ENCODE data around the gene ADSS1. TPM values are rescaled to one million over a fixed set of nuclear protein-coding genes. Genes with fewer than 3 reads are reported as not detected.

ADSS1 gene
- polyA plus RNA-seq, 1 of the 3 experiments (the other 2 are of a cell fraction), result 14.3 TPM

- TF ChIP-seq, protein P1, sequence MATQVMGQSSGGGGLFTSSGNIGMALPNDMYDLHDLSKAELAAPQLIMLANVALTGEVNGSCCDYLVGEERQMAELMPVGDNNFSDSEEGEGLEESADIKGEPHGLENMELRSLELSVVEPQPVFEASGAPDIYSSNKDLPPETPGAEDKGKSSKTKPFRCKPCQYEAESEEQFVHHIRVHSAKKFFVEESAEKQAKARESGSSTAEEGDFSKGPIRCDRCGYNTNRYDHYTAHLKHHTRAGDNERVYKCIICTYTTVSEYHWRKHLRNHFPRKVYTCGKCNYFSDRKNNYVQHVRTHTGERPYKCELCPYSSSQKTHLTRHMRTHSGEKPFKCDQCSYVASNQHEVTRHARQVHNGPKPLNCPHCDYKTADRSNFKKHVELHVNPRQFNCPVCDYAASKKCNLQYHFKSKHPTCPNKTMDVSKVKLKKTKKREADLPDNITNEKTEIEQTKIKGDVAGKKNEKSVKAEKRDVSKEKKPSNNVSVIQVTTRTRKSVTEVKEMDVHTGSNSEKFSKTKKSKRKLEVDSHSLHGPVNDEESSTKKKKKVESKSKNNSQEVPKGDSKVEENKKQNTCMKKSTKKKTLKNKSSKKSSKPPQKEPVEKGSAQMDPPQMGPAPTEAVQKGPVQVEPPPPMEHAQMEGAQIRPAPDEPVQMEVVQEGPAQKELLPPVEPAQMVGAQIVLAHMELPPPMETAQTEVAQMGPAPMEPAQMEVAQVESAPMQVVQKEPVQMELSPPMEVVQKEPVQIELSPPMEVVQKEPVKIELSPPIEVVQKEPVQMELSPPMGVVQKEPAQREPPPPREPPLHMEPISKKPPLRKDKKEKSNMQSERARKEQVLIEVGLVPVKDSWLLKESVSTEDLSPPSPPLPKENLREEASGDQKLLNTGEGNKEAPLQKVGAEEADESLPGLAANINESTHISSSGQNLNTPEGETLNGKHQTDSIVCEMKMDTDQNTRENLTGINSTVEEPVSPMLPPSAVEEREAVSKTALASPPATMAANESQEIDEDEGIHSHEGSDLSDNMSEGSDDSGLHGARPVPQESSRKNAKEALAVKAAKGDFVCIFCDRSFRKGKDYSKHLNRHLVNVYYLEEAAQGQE (IDR thresholded peaks at IDR 0.05; ENCODE audit: low read depth, low read length), result no peak
- no peak for TF ChIP-seq SIN3A (IDR thresholded peaks at IDR 0.05; ENCODE audit: borderline replicate concordance, low read depth, low read length)
Observed at GRCh38 chr14:104770072-104770579, 46.1 kb downstream of the ADSS1 start (continued).

GRCh38 chr14:104770851-104771272 is 46.8 kb downstream of the ADSS1 start:
- WGBS (ENCODE audit: low lambda C conversion rate), result 96% methylated on average over 5 of the region's 5 CpGs
- POLR2A ChIA-PET, result interaction anchor here (1.1 to 1.5 kb wide), 2 partner anchors 18 to 50 kb away, joined by 3 to 4 read pairs; partner anchors contain the start of gene SIVA1

DNA sequence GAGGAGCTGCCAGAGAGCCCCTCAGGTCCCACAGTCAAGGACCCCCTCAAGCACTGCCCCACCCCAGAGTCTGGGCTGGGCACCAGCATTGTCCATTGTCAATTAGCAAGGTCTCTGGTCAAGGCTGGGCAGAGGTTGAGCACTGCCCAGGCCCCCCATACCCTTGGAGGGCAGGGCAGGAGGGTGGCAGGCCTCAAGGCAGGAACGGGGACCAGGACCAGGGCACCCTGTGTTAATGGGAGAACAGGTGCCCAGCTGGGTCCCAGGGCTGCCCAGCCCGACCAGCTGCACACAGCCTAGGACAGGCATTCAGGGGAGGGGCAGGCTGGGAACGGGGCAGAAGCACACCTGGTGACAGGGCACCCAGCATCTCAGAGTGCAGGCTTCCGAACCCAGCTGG is 47.3 kb downstream of the ADSS1 start:
- Histone ChIP-seq H3K79me2 (ENCODE audit: insufficient read depth) (no peaks in the 10 kb centered on the region), H3K36me3 (replicated peaks in 1 of 2; ENCODE audit: control insufficient read depth in 1 of 2, insufficient read depth in 2 of 2, low read length in 1 of 2) (peaks cover 12 to 47% of the 10 kb centered on the region in 2 experiments), H2AFZ (ENCODE audit: low read depth) (no peak overlapping the region), H3K4me1 (ENCODE audit: control insufficient read depth in 1 of 2, insufficient read depth in 2 of 2, low read depth in 1 of 2, low read length in 1 of 2) (peaks cover 0 to 7% of the 10 kb centered on the region in 2 experiments; a peak in 1 of 4 replicates), H3K9ac (no peak overlapping the region), H3K4me2 (no peak overlapping the region), H3K27me3 (ENCODE audit: insufficient read depth) (no peaks in the 10 kb centered on the region), H3F3A (replicated peaks; ENCODE audit: insufficient read depth) (peaks cover 26% of the 10 kb centered on the region), H3K4me3 (ENCODE audit: low read depth in 2 of 2, low read length in 1 of 2) (no peak overlapping the region), H3K9me2 (no peaks in the 10 kb centered on the region), H3K9me3 (no peaks in the 10 kb centered on the region), H3K27ac (ENCODE audit: low read depth in 2 of 2, low read length in 1 of 2) (no peak overlapping the region), H4K20me1 (ENCODE audit: insufficient read depth) (0 out of 2 replicates have a peak, but pooled peaks cover 3% of the 10 kb centered on the region)
- CTCF ChIA-PET, result interaction anchor here (0.6 to 6.5 kb wide), 5 partner anchors 9 to 55 kb away, joined by 3 to 85 read pairs (median 6); no protein-coding TSS in a partner anchor
- POLR2A ChIA-PET, result interaction anchor here (1.5 kb wide), 1 partner anchor 49 kb away, joined by 4 read pairs; no protein-coding TSS in a partner anchor
- DNase-seq, result no peak
- no CpG with 5 or more reads among the region's 4 CpGs for WGBS (ENCODE audit: low lambda C conversion rate)
- TF ChIP-seq NRF1 (IDR thresholded peaks at IDR 0.05; ENCODE audit: low read depth, low read length), result no peak
- no peak for TF ChIP-seq MEF2A (IDR thresholded peaks at IDR 0.05; ENCODE audit: borderline replicate concordance, low read depth)
- TF ChIP-seq RCOR1 (IDR thresholded peaks at IDR 0.05; ENCODE audit: low read length), result no peak
- no peak for TF ChIP-seq NFIC (IDR thresholded peaks at IDR 0.05; ENCODE audit: borderline replicate concordance)
- no peak for TF ChIP-seq GATA2 (CRISPR knock-in tag; IDR thresholded peaks at IDR 0.05)
- TF ChIP-seq, protein P2, sequence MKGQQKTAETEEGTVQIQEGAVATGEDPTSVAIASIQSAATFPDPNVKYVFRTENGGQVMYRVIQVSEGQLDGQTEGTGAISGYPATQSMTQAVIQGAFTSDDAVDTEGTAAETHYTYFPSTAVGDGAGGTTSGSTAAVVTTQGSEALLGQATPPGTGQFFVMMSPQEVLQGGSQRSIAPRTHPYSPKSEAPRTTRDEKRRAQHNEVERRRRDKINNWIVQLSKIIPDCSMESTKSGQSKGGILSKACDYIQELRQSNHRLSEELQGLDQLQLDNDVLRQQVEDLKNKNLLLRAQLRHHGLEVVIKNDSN (IDR thresholded peaks at IDR 0.05; ENCODE audit: borderline replicate concordance, low read depth), result no peak
- no peak for TF ChIP-seq ELF1 (IDR thresholded peaks at IDR 0.05)

More at GRCh38 chr14:104770851-104771272, 46.8 kb downstream of the ADSS1 start:
- CTCF ChIA-PET, result interaction anchor here (0.6 to 6.5 kb wide), 7 partner anchors 9 to 55 kb away, joined by 3 to 85 read pairs (median 6); no protein-coding TSS in a partner anchor
- Histone ChIP-seq H3K27me3 (ENCODE audit: insufficient read depth) (no peaks in the 10 kb centered on the region), H3F3A (replicated peaks; ENCODE audit: insufficient read depth) (peaks cover 31% of the 10 kb centered on the region), H3K36me3 (replicated peaks in 1 of 2; ENCODE audit: control insufficient read depth in 1 of 2, insufficient read depth in 2 of 2, low read length in 1 of 2) (peaks cover 8 to 43% of the 10 kb centered on the region in 2 experiments), H3K9me2 (no peaks in the 10 kb centered on the region), H3K4me2 (no peak overlapping the region), H3K27ac (ENCODE audit: low read depth in 2 of 2, low read length in 1 of 2) (no peak overlapping the region), H3K4me1 (ENCODE audit: control insufficient read depth in 1 of 2, insufficient read depth in 2 of 2, low read depth in 1 of 2, low read length in 1 of 2) (peaks cover 0 to 7% of the 10 kb centered on the region in 2 experiments; a peak in 1 of 4 replicates), H3K9ac (no peak overlapping the region), H3K9me3 (no peaks in the 10 kb centered on the region), H4K20me1 (ENCODE audit: insufficient read depth) (no peaks in the 10 kb centered on the region), H2AFZ (ENCODE audit: low read depth) (no peak overlapping the region), H3K79me2 (ENCODE audit: insufficient read depth) (no peaks in the 10 kb centered on the region), H3K4me3 (ENCODE audit: low read depth in 2 of 2, low read length in 1 of 2) (no peak overlapping the region; a peak in 1 of 4 replicates)
- TF ChIP-seq FOXJ3 (CRISPR knock-in tag; IDR thresholded peaks at IDR 0.05), result no peak
- TF ChIP-seq, protein P3, sequence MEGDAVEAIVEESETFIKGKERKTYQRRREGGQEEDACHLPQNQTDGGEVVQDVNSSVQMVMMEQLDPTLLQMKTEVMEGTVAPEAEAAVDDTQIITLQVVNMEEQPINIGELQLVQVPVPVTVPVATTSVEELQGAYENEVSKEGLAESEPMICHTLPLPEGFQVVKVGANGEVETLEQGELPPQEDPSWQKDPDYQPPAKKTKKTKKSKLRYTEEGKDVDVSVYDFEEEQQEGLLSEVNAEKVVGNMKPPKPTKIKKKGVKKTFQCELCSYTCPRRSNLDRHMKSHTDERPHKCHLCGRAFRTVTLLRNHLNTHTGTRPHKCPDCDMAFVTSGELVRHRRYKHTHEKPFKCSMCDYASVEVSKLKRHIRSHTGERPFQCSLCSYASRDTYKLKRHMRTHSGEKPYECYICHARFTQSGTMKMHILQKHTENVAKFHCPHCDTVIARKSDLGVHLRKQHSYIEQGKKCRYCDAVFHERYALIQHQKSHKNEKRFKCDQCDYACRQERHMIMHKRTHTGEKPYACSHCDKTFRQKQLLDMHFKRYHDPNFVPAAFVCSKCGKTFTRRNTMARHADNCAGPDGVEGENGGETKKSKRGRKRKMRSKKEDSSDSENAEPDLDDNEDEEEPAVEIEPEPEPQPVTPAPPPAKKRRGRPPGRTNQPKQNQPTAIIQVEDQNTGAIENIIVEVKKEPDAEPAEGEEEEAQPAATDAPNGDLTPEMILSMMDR (IDR thresholded peaks at IDR 0.05), result peak; percentile 56
- TF ChIP-seq SMC3 (IDR thresholded peaks at IDR 0.05; ENCODE audit: low read depth, low read length), result no peak
- peak; percentile 51 for DNase-seq

All from SK-N-SH (cell line).